Measurements from ENCODE around the gene COL6A5.

Gene COL6A5

GRCh38 chr3:130527426-130527825 is 182.0 kb downstream of the COL6A5 start:
- DNase-seq, result no peak

DNA sequence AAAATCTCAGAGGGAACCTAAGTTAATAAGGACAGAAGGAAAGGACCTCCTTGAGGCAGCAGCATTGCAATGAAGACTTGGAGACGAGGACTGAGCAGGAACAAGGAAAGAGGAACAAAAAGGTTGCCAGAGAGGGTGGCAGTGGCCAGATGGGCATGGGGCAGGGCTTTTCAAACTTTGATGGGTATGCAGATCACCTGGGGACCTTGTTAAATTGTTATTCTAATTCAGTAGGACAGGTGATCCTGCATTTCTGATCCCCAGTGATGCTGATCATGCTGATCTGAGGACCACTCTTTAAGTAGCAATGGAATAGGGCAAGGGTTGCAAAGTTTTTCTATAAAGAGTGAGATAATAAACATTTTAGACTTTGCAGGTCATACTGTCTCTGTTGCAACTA is 182.6 kb downstream of the COL6A5 start:
- no peak for DNase-seq

DNA sequence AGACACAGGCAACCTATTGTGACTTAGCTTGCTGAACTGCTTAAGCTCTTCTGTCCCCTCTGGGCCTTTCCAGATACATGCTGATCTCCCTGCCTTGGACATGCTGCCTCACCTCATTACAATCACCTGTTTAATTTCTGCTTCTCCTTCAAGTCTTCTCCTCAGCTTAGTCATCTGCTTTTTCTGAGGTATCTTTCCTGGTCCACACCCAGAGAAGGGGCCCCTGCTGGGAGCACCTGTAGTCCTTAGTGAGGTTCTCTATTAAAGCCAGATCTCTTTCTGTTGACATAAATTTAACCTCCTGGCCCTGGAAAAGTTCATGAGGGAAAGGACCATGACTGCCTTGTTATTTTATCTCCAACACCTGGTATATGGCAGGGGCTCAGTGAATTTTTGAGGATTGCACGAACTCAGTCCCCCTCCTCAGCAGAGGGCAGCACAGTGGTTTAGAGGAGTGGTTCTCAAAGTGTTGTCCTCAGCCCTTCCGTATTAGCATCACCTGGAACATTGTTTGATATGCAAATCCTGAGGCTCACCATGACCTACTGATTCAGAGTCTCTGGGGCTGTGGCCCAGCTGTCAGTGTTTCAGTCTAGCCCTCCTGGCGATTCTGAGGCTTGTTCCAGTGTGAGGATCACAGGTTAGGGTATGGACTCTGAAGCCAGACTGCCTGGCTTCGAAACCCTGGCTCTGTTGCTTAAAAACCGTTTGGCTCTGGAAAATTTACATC is 184.2 kb downstream of the COL6A5 start:
- no peak for DNase-seq

DNA sequence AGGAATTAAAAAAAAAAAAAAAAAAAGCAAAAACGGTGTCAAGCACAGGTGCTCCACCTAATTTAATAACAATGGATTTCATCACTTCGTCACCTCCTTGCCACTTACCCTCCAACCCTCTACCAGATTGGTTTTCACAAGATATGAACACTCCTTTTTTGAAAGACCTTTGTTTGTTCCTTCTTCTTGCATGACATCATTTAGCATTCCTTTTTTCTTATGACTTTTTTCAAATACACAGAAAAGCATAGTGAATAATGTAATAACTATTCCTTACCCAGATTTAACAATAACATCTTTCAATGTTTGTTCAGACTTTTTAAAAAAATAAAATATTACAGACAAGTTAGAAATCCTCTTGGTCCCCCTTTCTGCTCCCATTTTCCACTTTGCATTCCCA is 187.8 kb downstream of the COL6A5 start:
- DNase-seq, result no peak
